GM23338 (cell line): Measurements from ENCODE around the gene GJC1. TPM values are rescaled to one million over a fixed set of nuclear protein-coding genes. Genes with fewer than 3 reads are reported as not detected.

Experiments used
- ATAC-seq: fragments of 200-7000 bp; cut with Tn5 transposase; 3 replicates; pipeline ENCODE4 v1.9.1; 2020
- DNase-seq: peaks from one replicate; pipeline ENCODE4 v3.0.0-alpha.2; 2015; ENCODE audit warnings: low spot score
- H2AFZ ChIP-seq: fragments of 200-600 bp; sonication (generic); 2 replicates; pipeline ENCODE4 v1.8.0; 2016; ENCODE audit warnings: antibody characterized with exemption, mild to moderate bottlenecking, moderate library complexity
- H3F3A ChIP-seq: fragments of 200-600 bp; sonication (generic); replicated peaks from 2 replicates; pipeline ENCODE4 v1.8.0; 2017; ENCODE audit warnings: antibody characterized with exemption, mixed run types, low read depth
- H3K27ac ChIP-seq: fragments of 200-600 bp; sonication (generic); 2 replicates; pipeline ENCODE4 v1.6.1; 2016; ENCODE audit warnings: low read depth
- H3K27me3 ChIP-seq: fragments of 200-600 bp; sonication (generic); 2 replicates; pipeline ENCODE4 v1.8.0; 2016; ENCODE audit warnings: mild to moderate bottlenecking, mixed run types, moderate library complexity; ENCODE audit not compliant: insufficient read depth
- H3K36me3 ChIP-seq: fragments of 200-600 bp; sonication (generic); 2 replicates; pipeline ENCODE4 v1.8.0; 2016; ENCODE audit warnings: mild to moderate bottlenecking; ENCODE audit not compliant: insufficient read depth
- H3K4me1 ChIP-seq: fragments of 200-600 bp; sonication (generic); 2 replicates; pipeline ENCODE4 v1.8.0; 2016; ENCODE audit warnings: mild to moderate bottlenecking, moderate library complexity; ENCODE audit not compliant: insufficient read depth
- H3K4me2 ChIP-seq: fragments of 200-600 bp; sonication (generic); 2 replicates; pipeline ENCODE4 v1.7.1; 2017; ENCODE audit warnings: mixed run types
- H3K4me3 ChIP-seq: fragments of 200-600 bp; sonication (generic); 2 replicates; pipeline ENCODE4 v1.6.1; 2016; ENCODE audit warnings: mixed run types
- H3K79me2 ChIP-seq: fragments of 200-600 bp; sonication (generic); replicated peaks from 2 replicates; pipeline ENCODE4 v1.8.0; 2017; ENCODE audit warnings: mild to moderate bottlenecking; ENCODE audit not compliant: insufficient read depth
- H3K9me2 ChIP-seq: fragments of 200-600 bp; sonication (generic); 2 replicates; pipeline ENCODE4 v1.8.0; 2017; ENCODE audit not compliant: insufficient read depth
- H4K20me1 ChIP-seq: fragments of 200-600 bp; sonication (generic); replicated peaks from 2 replicates; pipeline ENCODE4 v1.8.0; 2017; ENCODE audit warnings: mild to moderate bottlenecking; ENCODE audit not compliant: insufficient read depth
- H3K27ac Mint-ChIP-seq: 2 replicates; pipeline ENCODE4 v1.8.0; 2020; ENCODE audit warnings: inconsistent platforms, mild to moderate bottlenecking, moderate library complexity, mixed read lengths
- H3K27me3 Mint-ChIP-seq: 3 replicates; pipeline ENCODE4 v1.8.0; 2022; ENCODE audit warnings: low read depth, mild to moderate bottlenecking, moderate library complexity, mixed read lengths, inconsistent platforms; ENCODE audit not compliant: insufficient read depth, poor library complexity
- H3K36me3 Mint-ChIP-seq: 3 replicates; pipeline ENCODE4 v1.8.0; 2021; ENCODE audit warnings: low read depth, mild to moderate bottlenecking, inconsistent platforms, moderate library complexity, mixed read lengths
- H3K4me1 Mint-ChIP-seq: 3 replicates; pipeline ENCODE4 v1.8.0; 2020; ENCODE audit warnings: mild to moderate bottlenecking, inconsistent platforms, mixed read lengths
- H3K4me3 Mint-ChIP-seq: 3 replicates; pipeline ENCODE4 v1.8.0; 2021; ENCODE audit warnings: moderate library complexity, mild to moderate bottlenecking, inconsistent platforms, mixed read lengths
- H3K9me3 Mint-ChIP-seq: 3 replicates; pipeline ENCODE4 v1.8.0; 2020; ENCODE audit warnings: moderate library complexity, mild to moderate bottlenecking, inconsistent platforms, mixed read lengths
- CREB1 ChIP-seq: fragments of 250-450 bp; sonication (Bioruptor Pico); IDR thresholded peaks from 2 replicates; pipeline ENCODE4 v1.5.0; 2020; ENCODE audit warnings: low read depth, mild to moderate bottlenecking, moderate library complexity
- EZH2 ChIP-seq: fragments of 200-600 bp; sonication (generic); IDR thresholded peaks from one replicate; pipeline ENCODE4 v1.8.0; 2017; ENCODE audit warnings: antibody characterized with exemption, mild to moderate bottlenecking, low read depth; ENCODE audit not compliant: unreplicated experiment
- EZH2phosphoT487 ChIP-seq: fragments of 200-600 bp; sonication (generic); IDR thresholded peaks from one replicate; pipeline ENCODE4 v1.8.1; 2018; ENCODE audit warnings: antibody characterized with exemption; ENCODE audit not compliant: unreplicated experiment
- JUNB ChIP-seq: IDR thresholded peaks from one replicate; pipeline ENCODE4 v1.6.1; 2016; ENCODE audit warnings: antibody characterized with exemption; ENCODE audit not compliant: unreplicated experiment
- NANOG ChIP-seq: IDR thresholded peaks from 2 replicates; pipeline ENCODE4 v1.6.1; 2016; ENCODE audit warnings: antibody characterized with exemption, borderline replicate concordance
- POLR2AphosphoS5 ChIP-seq: IDR thresholded peaks from 2 replicates; pipeline ENCODE4 v1.6.1; 2016; ENCODE audit warnings: antibody characterized with exemption, low read depth
- REST ChIP-seq: IDR thresholded peaks from one replicate; pipeline ENCODE4 v1.6.1; 2018; ENCODE audit warnings: antibody characterized with exemption; ENCODE audit not compliant: unreplicated experiment
- ZNF114 ChIP-seq: fragments of 250-450 bp; sonication (Bioruptor Pico); IDR thresholded peaks from 2 replicates; pipeline ENCODE4 v1.5.0; 2020; ENCODE audit warnings: mild to moderate bottlenecking, moderate library complexity
- ZNF331 ChIP-seq: fragments of 250-450 bp; sonication (Bioruptor Pico); IDR thresholded peaks from 2 replicates; pipeline ENCODE4 v1.5.0; 2020; ENCODE audit warnings: low read depth, mild to moderate bottlenecking, moderate library complexity
- polyA plus RNA-seq: library from polyadenylated mRNA; unstranded; fragments of >200 nt; fragmentation: Nextera tagmentation; extraction: Ambion mirVana; gene quantifications from 2 replicates; pipeline ENCODE4 v1.2.1, GENCODE V29; 2016
- total RNA-seq: library from RNA; depleted of rRNA; stranded (reverse); fragments of >200 nt; shearing (Covaris generic); gene quantifications from 2 replicates; pipeline ENCODE4 v1.2.3, GENCODE V29; 2014
- TF ChIP-seq, protein P1 (sequence below): IDR thresholded peaks from 2 replicates; pipeline ENCODE4 v1.6.1; 2016; ENCODE audit warnings: antibody characterized with exemption
- TF ChIP-seq, protein P2 (sequence below), 2 experiments: fragments of 200-600 bp in 1 of 2; sonication (generic) in 1 of 2; conservative IDR thresholded peaks; 2 replicates each; pipeline versions ENCODE4 v1.5.1 to v1.6.1; 2016 to 2017; ENCODE audit warnings: antibody characterized with exemption in 2 of 2, low read depth in 2 of 2, mild to moderate bottlenecking in 2 of 2, moderate library complexity in 1 of 2

GJC1 gene
- total and polyA plus RNA-seq, 2 experiments from 2014 or later: 34.7 to 99.2 TPM

DNA sequence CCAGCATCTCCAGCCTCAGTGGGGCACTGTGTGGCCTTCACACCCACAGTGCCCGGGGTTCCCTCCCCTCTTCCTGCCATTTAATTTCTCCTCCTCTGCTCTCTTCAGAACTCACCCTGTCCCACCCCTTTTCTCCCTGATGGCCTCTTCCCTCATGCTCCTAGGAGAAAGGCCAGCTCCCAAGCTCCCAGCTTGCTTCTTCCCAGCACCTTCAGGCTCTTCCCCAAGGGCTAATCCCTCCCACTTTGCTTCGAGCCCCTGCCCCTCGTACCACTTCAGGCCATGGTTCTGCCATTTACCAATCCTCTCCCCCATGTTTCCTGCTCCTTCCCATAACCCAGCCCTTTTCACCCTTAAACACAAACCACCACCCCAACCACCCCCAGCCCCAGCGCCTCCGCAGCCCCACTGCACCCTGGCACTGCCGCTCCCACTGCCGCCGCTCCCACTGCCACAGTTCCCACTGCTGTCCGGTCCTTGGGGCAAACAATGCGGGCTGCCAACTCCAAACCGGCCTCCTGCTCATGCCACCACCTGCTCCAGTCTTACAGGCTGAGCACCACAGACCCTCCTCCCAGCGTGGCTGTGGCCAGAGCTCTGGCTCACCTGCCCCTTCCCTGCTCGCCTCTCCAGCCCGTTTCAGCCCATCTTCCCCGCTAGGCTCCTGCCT lies 42.7 kb downstream of the GJC1 start:
- Mint-ChIP-seq H3K27me3 (peaks cover 9% of the 10 kb centered on the region), H3K9me3 (no peaks in the 10 kb centered on the region), H3K4me1 (peaks cover 14% of the 10 kb centered on the region), H3K36me3 (no peaks in the 10 kb centered on the region), H3K27ac (no peak overlapping the region), H3K4me3 (no peak overlapping the region)
- TF ChIP-seq, protein P1, sequence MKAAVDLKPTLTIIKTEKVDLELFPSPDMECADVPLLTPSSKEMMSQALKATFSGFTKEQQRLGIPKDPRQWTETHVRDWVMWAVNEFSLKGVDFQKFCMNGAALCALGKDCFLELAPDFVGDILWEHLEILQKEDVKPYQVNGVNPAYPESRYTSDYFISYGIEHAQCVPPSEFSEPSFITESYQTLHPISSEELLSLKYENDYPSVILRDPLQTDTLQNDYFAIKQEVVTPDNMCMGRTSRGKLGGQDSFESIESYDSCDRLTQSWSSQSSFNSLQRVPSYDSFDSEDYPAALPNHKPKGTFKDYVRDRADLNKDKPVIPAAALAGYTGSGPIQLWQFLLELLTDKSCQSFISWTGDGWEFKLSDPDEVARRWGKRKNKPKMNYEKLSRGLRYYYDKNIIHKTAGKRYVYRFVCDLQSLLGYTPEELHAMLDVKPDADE: no peak
- no peak for TF ChIP-seq JUNB
- no peak for TF ChIP-seq NANOG
- TF ChIP-seq EZH2: no peak
- TF ChIP-seq POLR2AphosphoS5: no peak
- no peak for TF ChIP-seq CREB1
- TF ChIP-seq EZH2phosphoT487: no peak
- no peak for TF ChIP-seq ZNF114 (CRISPR knock-in tag)
- no peak for TF ChIP-seq ZNF331 (CRISPR knock-in tag)
- TF ChIP-seq, protein P2, sequence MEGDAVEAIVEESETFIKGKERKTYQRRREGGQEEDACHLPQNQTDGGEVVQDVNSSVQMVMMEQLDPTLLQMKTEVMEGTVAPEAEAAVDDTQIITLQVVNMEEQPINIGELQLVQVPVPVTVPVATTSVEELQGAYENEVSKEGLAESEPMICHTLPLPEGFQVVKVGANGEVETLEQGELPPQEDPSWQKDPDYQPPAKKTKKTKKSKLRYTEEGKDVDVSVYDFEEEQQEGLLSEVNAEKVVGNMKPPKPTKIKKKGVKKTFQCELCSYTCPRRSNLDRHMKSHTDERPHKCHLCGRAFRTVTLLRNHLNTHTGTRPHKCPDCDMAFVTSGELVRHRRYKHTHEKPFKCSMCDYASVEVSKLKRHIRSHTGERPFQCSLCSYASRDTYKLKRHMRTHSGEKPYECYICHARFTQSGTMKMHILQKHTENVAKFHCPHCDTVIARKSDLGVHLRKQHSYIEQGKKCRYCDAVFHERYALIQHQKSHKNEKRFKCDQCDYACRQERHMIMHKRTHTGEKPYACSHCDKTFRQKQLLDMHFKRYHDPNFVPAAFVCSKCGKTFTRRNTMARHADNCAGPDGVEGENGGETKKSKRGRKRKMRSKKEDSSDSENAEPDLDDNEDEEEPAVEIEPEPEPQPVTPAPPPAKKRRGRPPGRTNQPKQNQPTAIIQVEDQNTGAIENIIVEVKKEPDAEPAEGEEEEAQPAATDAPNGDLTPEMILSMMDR (conservative IDR thresholded peaks at IDR 0.05; ENCODE audit: low read depth in 2 of 2): no peak
- TF ChIP-seq REST: no peak
- Histone ChIP-seq H3K4me3 (no peak overlapping the region), H3K79me2 (no peaks in the 10 kb centered on the region), H3K4me2 (no peak overlapping the region), H3K27ac (no peak overlapping the region), H3K27me3 (no peaks in the 10 kb centered on the region), H3K4me1 (peaks cover 5% of the 10 kb centered on the region), H4K20me1 (no peaks in the 10 kb centered on the region), H2AFZ (no peak overlapping the region), H3F3A (0 out of 2 replicates have a peak, but pooled peaks cover 4% of the 10 kb centered on the region), H3K36me3 (no peaks in the 10 kb centered on the region), H3K9me2 (no peaks in the 10 kb centered on the region)
- peak; percentile 33 for ATAC-seq
- no peak for DNase-seq
